GM23338 (cell line): ENCODE results near the gene C10orf105. TPM values are rescaled to one million over a fixed set of nuclear protein-coding genes. Genes with fewer than 3 reads are reported as not detected.
A peak's percentile ranks its signal among the peaks of the same experiment; 100 is the strongest.

Source experiments
- ATAC-seq: fragments of 200-7000 bp; cut with Tn5 transposase; 3 replicates; pipeline ENCODE4 v1.9.1; 2020
- DNase-seq: peaks from one replicate; pipeline ENCODE4 v3.0.0-alpha.2; 2015; ENCODE audit warnings: low spot score
- H2AFZ ChIP-seq: fragments of 200-600 bp; sonication (generic); 2 replicates; pipeline ENCODE4 v1.8.0; 2016; ENCODE audit warnings: antibody characterized with exemption, mild to moderate bottlenecking, moderate library complexity
- H3F3A ChIP-seq: fragments of 200-600 bp; sonication (generic); replicated peaks from 2 replicates; pipeline ENCODE4 v1.8.0; 2017; ENCODE audit warnings: antibody characterized with exemption, mixed run types, low read depth
- H3K27ac ChIP-seq: fragments of 200-600 bp; sonication (generic); 2 replicates; pipeline ENCODE4 v1.6.1; 2016; ENCODE audit warnings: low read depth
- H3K27me3 ChIP-seq: fragments of 200-600 bp; sonication (generic); 2 replicates; pipeline ENCODE4 v1.8.0; 2016; ENCODE audit warnings: mild to moderate bottlenecking, mixed run types, moderate library complexity; ENCODE audit not compliant: insufficient read depth
- H3K36me3 ChIP-seq: fragments of 200-600 bp; sonication (generic); 2 replicates; pipeline ENCODE4 v1.8.0; 2016; ENCODE audit warnings: mild to moderate bottlenecking; ENCODE audit not compliant: insufficient read depth
- H3K4me1 ChIP-seq: fragments of 200-600 bp; sonication (generic); 2 replicates; pipeline ENCODE4 v1.8.0; 2016; ENCODE audit warnings: mild to moderate bottlenecking, moderate library complexity; ENCODE audit not compliant: insufficient read depth
- H3K4me2 ChIP-seq: fragments of 200-600 bp; sonication (generic); 2 replicates; pipeline ENCODE4 v1.7.1; 2017; ENCODE audit warnings: mixed run types
- H3K4me3 ChIP-seq: fragments of 200-600 bp; sonication (generic); 2 replicates; pipeline ENCODE4 v1.6.1; 2016; ENCODE audit warnings: mixed run types
- H3K79me2 ChIP-seq: fragments of 200-600 bp; sonication (generic); replicated peaks from 2 replicates; pipeline ENCODE4 v1.8.0; 2017; ENCODE audit warnings: mild to moderate bottlenecking; ENCODE audit not compliant: insufficient read depth
- H3K9me2 ChIP-seq: fragments of 200-600 bp; sonication (generic); 2 replicates; pipeline ENCODE4 v1.8.0; 2017; ENCODE audit not compliant: insufficient read depth
- H4K20me1 ChIP-seq: fragments of 200-600 bp; sonication (generic); replicated peaks from 2 replicates; pipeline ENCODE4 v1.8.0; 2017; ENCODE audit warnings: mild to moderate bottlenecking; ENCODE audit not compliant: insufficient read depth
- H3K27ac Mint-ChIP-seq: 2 replicates; pipeline ENCODE4 v1.8.0; 2020; ENCODE audit warnings: inconsistent platforms, mild to moderate bottlenecking, moderate library complexity, mixed read lengths
- H3K27me3 Mint-ChIP-seq: 3 replicates; pipeline ENCODE4 v1.8.0; 2022; ENCODE audit warnings: low read depth, mild to moderate bottlenecking, moderate library complexity, mixed read lengths, inconsistent platforms; ENCODE audit not compliant: insufficient read depth, poor library complexity
- H3K36me3 Mint-ChIP-seq: 3 replicates; pipeline ENCODE4 v1.8.0; 2021; ENCODE audit warnings: low read depth, mild to moderate bottlenecking, inconsistent platforms, moderate library complexity, mixed read lengths
- H3K4me1 Mint-ChIP-seq: 3 replicates; pipeline ENCODE4 v1.8.0; 2020; ENCODE audit warnings: mild to moderate bottlenecking, inconsistent platforms, mixed read lengths
- H3K4me3 Mint-ChIP-seq: 3 replicates; pipeline ENCODE4 v1.8.0; 2021; ENCODE audit warnings: moderate library complexity, mild to moderate bottlenecking, inconsistent platforms, mixed read lengths
- H3K9me3 Mint-ChIP-seq: 3 replicates; pipeline ENCODE4 v1.8.0; 2020; ENCODE audit warnings: moderate library complexity, mild to moderate bottlenecking, inconsistent platforms, mixed read lengths
- CREB1 ChIP-seq: fragments of 250-450 bp; sonication (Bioruptor Pico); IDR thresholded peaks from 2 replicates; pipeline ENCODE4 v1.5.0; 2020; ENCODE audit warnings: low read depth, mild to moderate bottlenecking, moderate library complexity
- EZH2 ChIP-seq: fragments of 200-600 bp; sonication (generic); IDR thresholded peaks from one replicate; pipeline ENCODE4 v1.8.0; 2017; ENCODE audit warnings: antibody characterized with exemption, mild to moderate bottlenecking, low read depth; ENCODE audit not compliant: unreplicated experiment
- EZH2phosphoT487 ChIP-seq: fragments of 200-600 bp; sonication (generic); IDR thresholded peaks from one replicate; pipeline ENCODE4 v1.8.1; 2018; ENCODE audit warnings: antibody characterized with exemption; ENCODE audit not compliant: unreplicated experiment
- JUNB ChIP-seq: IDR thresholded peaks from one replicate; pipeline ENCODE4 v1.6.1; 2016; ENCODE audit warnings: antibody characterized with exemption; ENCODE audit not compliant: unreplicated experiment
- POLR2AphosphoS5 ChIP-seq: IDR thresholded peaks from 2 replicates; pipeline ENCODE4 v1.6.1; 2016; ENCODE audit warnings: antibody characterized with exemption, low read depth
- STAT1 ChIP-seq: IDR thresholded peaks from one replicate; pipeline ENCODE4 v1.6.1; 2016; ENCODE audit warnings: antibody characterized with exemption; ENCODE audit not compliant: unreplicated experiment
- ZNF114 ChIP-seq: fragments of 250-450 bp; sonication (Bioruptor Pico); IDR thresholded peaks from 2 replicates; pipeline ENCODE4 v1.5.0; 2020; ENCODE audit warnings: mild to moderate bottlenecking, moderate library complexity
- ZNF331 ChIP-seq: fragments of 250-450 bp; sonication (Bioruptor Pico); IDR thresholded peaks from 2 replicates; pipeline ENCODE4 v1.5.0; 2020; ENCODE audit warnings: low read depth, mild to moderate bottlenecking, moderate library complexity
- polyA plus RNA-seq: library from polyadenylated mRNA; unstranded; fragments of >200 nt; fragmentation: Nextera tagmentation; extraction: Ambion mirVana; gene quantifications from 2 replicates; pipeline ENCODE4 v1.2.1, GENCODE V29; 2016
- total RNA-seq: library from RNA; depleted of rRNA; stranded (reverse); fragments of >200 nt; shearing (Covaris generic); gene quantifications from 2 replicates; pipeline ENCODE4 v1.2.3, GENCODE V29; 2014
- TF ChIP-seq, protein P1 (sequence below), 2 experiments: fragments of 200-600 bp in 1 of 2; sonication (generic) in 1 of 2; conservative IDR thresholded peaks; 2 replicates each; pipeline versions ENCODE4 v1.5.1 to v1.6.1; 2016 to 2017; ENCODE audit warnings: antibody characterized with exemption in 2 of 2, low read depth in 2 of 2, mild to moderate bottlenecking in 2 of 2, moderate library complexity in 1 of 2
- TF ChIP-seq, protein P2 (sequence below): IDR thresholded peaks from 2 replicates; pipeline ENCODE4 v1.6.1; 2016; ENCODE audit warnings: antibody characterized with exemption

C10orf105 gene
- total and polyA plus RNA-seq, 2 experiments from 2014 or later, result 0.15 to 0.17 TPM

DNA sequence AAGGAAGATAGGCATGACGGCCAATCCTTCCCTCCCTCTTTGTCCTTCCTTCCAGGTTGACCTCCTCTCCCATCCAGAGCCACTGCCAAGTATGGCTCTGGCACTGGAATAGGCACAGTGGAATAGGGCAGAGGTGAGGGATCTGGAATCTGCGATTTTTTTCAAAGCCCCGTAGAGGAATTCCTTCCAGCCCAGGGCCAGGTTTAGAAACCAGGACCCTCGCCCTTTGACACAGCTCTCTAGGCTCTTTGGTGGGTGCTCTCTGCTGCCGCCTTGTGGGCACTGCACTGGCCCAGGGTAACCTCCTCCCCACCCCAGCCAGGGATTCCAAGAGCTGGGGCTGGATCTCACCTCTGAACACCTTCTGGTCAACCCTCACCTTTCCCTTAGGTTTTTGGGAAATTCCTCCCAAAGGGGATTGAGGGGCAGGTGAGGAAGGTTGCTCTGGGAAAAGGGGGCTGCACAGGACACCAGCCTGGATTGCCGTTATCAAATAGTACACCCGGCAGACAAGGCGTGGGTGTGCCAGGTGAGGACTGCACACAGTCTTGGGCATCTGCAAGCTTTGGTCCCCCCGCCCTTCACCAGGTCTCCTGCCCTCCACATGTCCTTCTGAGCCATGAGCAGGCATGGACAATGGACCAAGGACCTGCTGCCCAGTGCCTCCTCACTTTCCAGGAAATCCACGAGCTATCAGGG lies 22.8 kb downstream of the C10orf105 start:
- H3K27ac ChIP-seq, result no peak overlapping the region
- H3K79me2 ChIP-seq, result no peaks in the 10 kb centered on the region
- H3K36me3 ChIP-seq, result no peaks in the 10 kb centered on the region
- Mint-ChIP-seq H3K27me3 (no peaks in the 10 kb centered on the region), H3K27ac (no peak overlapping the region), H3K4me1 (peaks cover 4% of the 10 kb centered on the region; the same call in 2 of the 3 replicates), H3K36me3 (no peaks in the 10 kb centered on the region), H3K9me3 (no peaks in the 10 kb centered on the region), H3K4me3 (no peak overlapping the region)
- TF ChIP-seq, protein P1, sequence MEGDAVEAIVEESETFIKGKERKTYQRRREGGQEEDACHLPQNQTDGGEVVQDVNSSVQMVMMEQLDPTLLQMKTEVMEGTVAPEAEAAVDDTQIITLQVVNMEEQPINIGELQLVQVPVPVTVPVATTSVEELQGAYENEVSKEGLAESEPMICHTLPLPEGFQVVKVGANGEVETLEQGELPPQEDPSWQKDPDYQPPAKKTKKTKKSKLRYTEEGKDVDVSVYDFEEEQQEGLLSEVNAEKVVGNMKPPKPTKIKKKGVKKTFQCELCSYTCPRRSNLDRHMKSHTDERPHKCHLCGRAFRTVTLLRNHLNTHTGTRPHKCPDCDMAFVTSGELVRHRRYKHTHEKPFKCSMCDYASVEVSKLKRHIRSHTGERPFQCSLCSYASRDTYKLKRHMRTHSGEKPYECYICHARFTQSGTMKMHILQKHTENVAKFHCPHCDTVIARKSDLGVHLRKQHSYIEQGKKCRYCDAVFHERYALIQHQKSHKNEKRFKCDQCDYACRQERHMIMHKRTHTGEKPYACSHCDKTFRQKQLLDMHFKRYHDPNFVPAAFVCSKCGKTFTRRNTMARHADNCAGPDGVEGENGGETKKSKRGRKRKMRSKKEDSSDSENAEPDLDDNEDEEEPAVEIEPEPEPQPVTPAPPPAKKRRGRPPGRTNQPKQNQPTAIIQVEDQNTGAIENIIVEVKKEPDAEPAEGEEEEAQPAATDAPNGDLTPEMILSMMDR (conservative IDR thresholded peaks at IDR 0.05; ENCODE audit: low read depth in 2 of 2), result peak; percentile 87 to 89
- TF ChIP-seq STAT1, result no peak
- H3K4me1 ChIP-seq, result no peaks in the 10 kb centered on the region
- DNase-seq (peak; percentile 87), ATAC-seq (peak; percentile 97)
- no peak overlapping the region for H3K4me3 ChIP-seq
- no peak overlapping the region for H3K4me2 ChIP-seq
- no peaks in the 10 kb centered on the region for H3F3A ChIP-seq
- 0 out of 2 replicates have a peak overlapping the region, but pooled peaks have one; percentile 43 for H2AFZ ChIP-seq
- no peaks in the 10 kb centered on the region for H4K20me1 ChIP-seq
- no peaks in the 10 kb centered on the region for H3K9me2 ChIP-seq
- H3K27me3 ChIP-seq, result no peaks in the 10 kb centered on the region

- Histone ChIP-seq H3K4me2 (no peak overlapping the region), H3K36me3 (no peaks in the 10 kb centered on the region), H3K9me2 (no peaks in the 10 kb centered on the region), H3K27ac (no peak overlapping the region), H3K4me3 (no peak overlapping the region), H3K27me3 (no peaks in the 10 kb centered on the region), H3K4me1 (no peaks in the 10 kb centered on the region), H3K79me2 (no peaks in the 10 kb centered on the region), H4K20me1 (no peaks in the 10 kb centered on the region), H3F3A (no peaks in the 10 kb centered on the region), H2AFZ (0 out of 2 replicates have a peak overlapping the region, but pooled peaks have one; percentile 43)
- Mint-ChIP-seq H3K4me3 (no peak overlapping the region), H3K4me1 (peaks cover 4% of the 10 kb centered on the region; the same call in 2 of the 3 replicates), H3K27me3 (no peaks in the 10 kb centered on the region), H3K36me3 (no peaks in the 10 kb centered on the region), H3K9me3 (peaks cover 5% of the 10 kb centered on the region; the same call in 2 of the 3 replicates), H3K27ac (no peak overlapping the region)
- no peak for DNase-seq
- peak; percentile 12 for ATAC-seq
- TF ChIP-seq ZNF331 (CRISPR knock-in tag), result no peak
- no peak for TF ChIP-seq EZH2phosphoT487
- TF ChIP-seq JUNB, result no peak
- TF ChIP-seq EZH2, result no peak
- no peak for TF ChIP-seq CREB1
- no peak for TF ChIP-seq POLR2AphosphoS5
- TF ChIP-seq ZNF114, result no peak
- TF ChIP-seq, protein P1 (conservative IDR thresholded peaks at IDR 0.05; ENCODE audit: low read depth in 2 of 2), result no peak
- TF ChIP-seq, protein P2, sequence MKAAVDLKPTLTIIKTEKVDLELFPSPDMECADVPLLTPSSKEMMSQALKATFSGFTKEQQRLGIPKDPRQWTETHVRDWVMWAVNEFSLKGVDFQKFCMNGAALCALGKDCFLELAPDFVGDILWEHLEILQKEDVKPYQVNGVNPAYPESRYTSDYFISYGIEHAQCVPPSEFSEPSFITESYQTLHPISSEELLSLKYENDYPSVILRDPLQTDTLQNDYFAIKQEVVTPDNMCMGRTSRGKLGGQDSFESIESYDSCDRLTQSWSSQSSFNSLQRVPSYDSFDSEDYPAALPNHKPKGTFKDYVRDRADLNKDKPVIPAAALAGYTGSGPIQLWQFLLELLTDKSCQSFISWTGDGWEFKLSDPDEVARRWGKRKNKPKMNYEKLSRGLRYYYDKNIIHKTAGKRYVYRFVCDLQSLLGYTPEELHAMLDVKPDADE, result no peak
These were observed 23.8 kb downstream of the C10orf105 start for GRCh38 chr10:71695502-71696476.
